HCT116 (cell line): ENCODE results near the gene NIM1K.

Experiments used
- CTCF ChIP-seq, 3 experiments: fragments of 200-600 bp in 1 of 3; sonication (generic) in 1 of 3; IDR thresholded peaks in 2 of 3; conservative IDR thresholded peaks in 1 of 3; 2 replicates each; pipeline ENCODE4 v1.5.1; 2012 to 2017; ENCODE audit warnings: low read depth in 2 of 3, low read length in 2 of 3, antibody characterized with exemption in 1 of 3, borderline replicate concordance in 1 of 3, control low read depth in 1 of 3, mild to moderate bottlenecking in 1 of 3, mixed read lengths in 1 of 3, mixed run types in 1 of 3, moderate library complexity in 1 of 3; ENCODE audit not compliant: insufficient read depth in 1 of 3
- EZH2 ChIP-seq: fragments of 200-600 bp; sonication (generic); IDR thresholded peaks from 2 replicates; pipeline ENCODE4 v1.6.1; 2017; ENCODE audit warnings: antibody characterized with exemption, mixed run types
- EZH2phosphoT487 ChIP-seq: fragments of 200-600 bp; IDR thresholded peaks from 2 replicates; pipeline ENCODE4 v1.6.1; 2018; ENCODE audit warnings: antibody characterized with exemption, borderline replicate concordance
- FOSL1 ChIP-seq: IDR thresholded peaks from 2 replicates; pipeline ENCODE4 v1.6.1; 2012; ENCODE audit warnings: low read depth
- POLR2A ChIP-seq: IDR thresholded peaks from 2 replicates; pipeline ENCODE4 v1.7.0; 2011; ENCODE audit warnings: borderline replicate concordance; ENCODE audit not compliant: insufficient read depth, insufficient read length; ENCODE audit errors: extremely low read depth
- POLR2AphosphoS5 ChIP-seq: IDR thresholded peaks from 2 replicates; pipeline ENCODE4 v1.6.1; 2011; ENCODE audit warnings: mild to moderate bottlenecking, low read depth, low read length, moderate library complexity
- RAD21 ChIP-seq: IDR thresholded peaks from 2 replicates; pipeline ENCODE4 v1.6.1; 2012; ENCODE audit warnings: low read depth, mild to moderate bottlenecking
- SIN3A ChIP-seq: IDR thresholded peaks from 2 replicates; pipeline ENCODE4 v1.6.1; 2012; ENCODE audit warnings: low read depth
- SP1 ChIP-seq: IDR thresholded peaks from 2 replicates; pipeline ENCODE4 v1.6.1; 2012; ENCODE audit warnings: low read depth
- TCF7L2 ChIP-seq: IDR thresholded peaks from 2 replicates; pipeline ENCODE4 v1.7.0; 2011; ENCODE audit warnings: borderline replicate concordance, inconsistent platforms; ENCODE audit not compliant: insufficient read depth, insufficient read length; ENCODE audit errors: extremely low read depth
- ZNF274 ChIP-seq: fragments of 200-500 bp; sonication (Bioruptor generic); IDR thresholded peaks from 2 replicates; pipeline ENCODE4 v1.6.1; 2014; ENCODE audit warnings: mild to moderate bottlenecking, low read depth, low read length, inconsistent platforms

GRCh38 chr5:43219120-43219519 lies 27.1 kb downstream of the NIM1K start:
- TF ChIP-seq EZH2 (no peak), FOSL1 (no peak), ZNF274 (no peak), TCF7L2 (no peak), POLR2AphosphoS5 (no peak), CTCF (IDR thresholded peaks at IDR 0.05 in 2 of 3, conservative IDR thresholded peaks at IDR 0.05 in 1 of 3; ENCODE audit: borderline replicate concordance in 1 of 3, insufficient read depth in 1 of 3, low read depth in 2 of 3, low read length in 2 of 3) (no peak), SP1 (no peak), POLR2A (no peak), RAD21 (no peak), SIN3A (no peak), EZH2phosphoT487 (no peak)
